Activated CD8-positive, alpha-beta memory T cell treated with anti-CD3 and anti-CD28 coated beads, Interleukin-2, amount 50 U/mL, for 1 hour (primary cell): ENCODE measurements around the gene SCO1.

Source experiments
- DNase-seq: peaks from one replicate; pipeline ENCODE4 v3.0.0-alpha.2; 2020; ENCODE audit errors: extremely low read depth

The SCO1 gene

GRCh38 chr17:10653987-10654386 is 43.3 kb downstream of the SCO1 start:
- no peak for DNase-seq

- DNase-seq, result no peak
These were observed 44.2 kb downstream of the SCO1 start for GRCh38 chr17:10652984-10653659.

- no peak for DNase-seq
These were observed 45.4 kb downstream of the SCO1 start for GRCh38 chr17:10651927-10652326.

GRCh38 chr17:10649602-10650001 is 47.7 kb downstream of the SCO1 start:
- no peak for DNase-seq

- no peak for DNase-seq
These were observed 48.4 kb downstream of the SCO1 start for GRCh38 chr17:10648956-10649355.

GRCh38 chr17:10648381-10648780 is 49.0 kb downstream of the SCO1 start:
- DNase-seq, result no peak

GRCh38 chr17:10646392-10646990 is 50.8 kb downstream of the SCO1 start:
- peak; percentile 42 for DNase-seq

GRCh38 chr17:10640475-10640874 is 56.9 kb downstream of the SCO1 start:
- no peak for DNase-seq

GRCh38 chr17:10638151-10638550 is 59.2 kb downstream of the SCO1 start:
- DNase-seq, result no peak

- no peak for DNase-seq
These were observed 62.0 kb downstream of the SCO1 start for GRCh38 chr17:10635290-10635689.

- DNase-seq, result no peak
These were observed 63.5 kb downstream of the SCO1 start for GRCh38 chr17:10633738-10634379.

- no peak for DNase-seq
These were observed 65.6 kb downstream of the SCO1 start for GRCh38 chr17:10631701-10632100.

- no peak for DNase-seq
These were observed 66.2 kb downstream of the SCO1 start for GRCh38 chr17:10631048-10631700.

GRCh38 chr17:10629706-10630105 is 67.6 kb downstream of the SCO1 start:
- no peak for DNase-seq

- no peak for DNase-seq
These were observed 68.6 kb downstream of the SCO1 start for GRCh38 chr17:10628756-10629155.

GRCh38 chr17:10626390-10626789 is 70.9 kb downstream of the SCO1 start:
- DNase-seq, result no peak

GRCh38 chr17:10624969-10625368 is 72.4 kb downstream of the SCO1 start:
- DNase-seq, result no peak

GRCh38 chr17:10623737-10624338 is 73.5 kb downstream of the SCO1 start:
- no peak for DNase-seq

GRCh38 chr17:10622617-10623485 is 74.5 kb downstream of the SCO1 start:
- DNase-seq, result no peak
